IPS-NIHi7 (cell line): ENCODE data around the gene PLD3.
"Not testable (repeated sequence)": the region's sequence is repeated elsewhere in the genome, so short reads cannot be mapped to it uniquely, and the experiment has no call there.

Source experiments
- DNase-seq: peaks from one replicate; pipeline ENCODE4 v3.0.0; 2012; ENCODE audit warnings: mixed read lengths; ENCODE audit errors: extremely low spot score

The PLD3 gene

DNA sequence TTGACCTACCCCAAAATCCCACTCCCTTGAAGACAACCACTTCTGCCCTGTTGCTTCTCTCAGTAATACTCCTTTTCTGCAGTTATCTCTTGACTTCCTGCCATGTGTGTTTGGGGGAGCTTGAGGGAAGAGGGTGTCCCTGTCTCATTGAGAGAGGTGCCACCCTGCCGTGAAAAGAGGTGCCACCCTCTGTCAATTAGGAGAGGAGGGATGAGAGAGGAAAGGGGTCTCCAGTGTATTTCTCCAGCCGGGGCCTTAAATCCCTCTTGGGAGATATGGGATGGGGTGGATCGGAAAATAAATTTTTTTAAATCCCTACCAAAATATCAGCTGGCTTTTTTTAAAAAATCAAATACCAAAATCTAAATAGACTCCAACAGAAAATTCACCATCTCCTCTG lies 16.5 kb downstream of the PLD3 start:
- DNase-seq: no peak

DNA sequence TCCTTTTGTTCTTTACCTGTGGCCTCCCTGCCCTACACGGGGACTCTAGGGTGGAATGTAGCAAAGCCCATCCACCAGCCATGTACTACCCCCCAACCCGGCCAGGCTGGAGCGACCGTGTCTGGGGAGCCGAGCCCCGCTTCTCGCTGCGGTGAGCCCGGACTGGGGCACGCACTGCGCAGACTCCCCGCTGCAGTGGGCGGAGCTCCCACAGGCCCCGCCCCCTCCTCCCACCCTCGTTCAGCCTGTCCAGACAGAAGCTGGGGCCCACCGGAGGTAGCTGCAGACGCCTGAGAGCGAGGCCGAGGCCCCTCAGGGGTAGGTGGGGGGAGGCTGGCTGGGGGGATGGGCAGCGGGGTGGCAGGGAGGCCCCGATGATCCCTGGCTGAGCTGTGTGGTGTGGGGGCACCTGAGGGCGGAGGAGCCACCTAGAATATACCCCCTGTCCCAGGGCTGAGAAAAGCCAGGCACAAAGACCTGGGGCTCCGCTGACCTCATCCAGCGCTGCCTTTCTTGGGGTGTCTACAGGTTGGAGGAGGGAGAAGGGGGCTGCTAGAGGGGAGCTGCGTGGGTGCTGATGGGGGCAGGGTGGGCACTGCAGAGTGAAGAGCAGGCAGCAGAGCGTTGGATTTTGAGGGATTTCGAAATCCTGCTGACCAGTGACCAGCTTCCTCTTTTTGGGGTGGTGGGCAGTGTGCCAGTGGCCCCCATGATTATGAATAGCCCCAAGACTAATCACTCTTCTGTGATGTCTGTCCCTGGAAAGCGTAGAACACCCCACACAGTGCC lies 17.3 kb downstream of the PLD3 start:
- peak; percentile 98 for DNase-seq

DNA sequence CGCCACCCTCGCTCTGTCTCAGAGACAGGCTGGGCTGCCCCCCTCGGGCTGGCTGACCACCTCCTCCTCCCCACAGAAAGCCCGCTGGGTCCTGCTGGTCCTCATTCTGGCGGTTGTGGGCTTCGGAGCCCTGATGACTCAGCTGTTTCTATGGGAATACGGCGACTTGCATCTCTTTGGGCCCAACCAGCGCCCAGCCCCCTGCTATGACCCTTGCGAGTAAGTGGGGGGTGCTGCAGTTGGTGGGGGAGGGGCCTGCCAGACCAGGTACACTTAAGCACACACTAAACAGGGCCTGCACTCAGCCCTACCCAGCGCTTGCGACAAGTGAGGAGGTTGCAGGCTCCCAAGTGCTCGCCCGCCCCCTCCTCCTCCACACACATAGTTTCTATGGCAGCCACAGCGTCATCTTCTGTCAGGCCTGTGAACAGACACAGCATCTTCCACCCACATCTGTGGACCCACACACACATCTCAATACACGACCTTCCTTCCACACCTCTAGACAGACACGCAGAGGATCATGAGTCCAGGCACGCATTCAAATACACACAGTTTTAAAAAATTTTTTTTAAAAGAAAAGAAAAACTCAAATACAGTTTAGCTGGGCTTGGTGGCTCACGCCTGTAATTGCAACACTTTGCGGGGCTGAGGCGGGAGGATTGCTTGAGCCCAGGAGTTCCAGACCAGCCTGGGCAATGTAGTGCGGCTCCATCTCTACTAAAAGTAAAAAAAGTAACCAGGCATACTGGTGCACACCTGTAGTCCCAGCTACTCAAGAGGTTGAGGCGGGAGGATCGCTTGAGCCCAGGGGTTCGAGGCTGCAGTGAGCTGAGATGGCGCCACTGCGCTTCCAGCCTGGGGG lies 18.4 kb downstream of the PLD3 start:
- DNase-seq: peak; percentile 88

DNA sequence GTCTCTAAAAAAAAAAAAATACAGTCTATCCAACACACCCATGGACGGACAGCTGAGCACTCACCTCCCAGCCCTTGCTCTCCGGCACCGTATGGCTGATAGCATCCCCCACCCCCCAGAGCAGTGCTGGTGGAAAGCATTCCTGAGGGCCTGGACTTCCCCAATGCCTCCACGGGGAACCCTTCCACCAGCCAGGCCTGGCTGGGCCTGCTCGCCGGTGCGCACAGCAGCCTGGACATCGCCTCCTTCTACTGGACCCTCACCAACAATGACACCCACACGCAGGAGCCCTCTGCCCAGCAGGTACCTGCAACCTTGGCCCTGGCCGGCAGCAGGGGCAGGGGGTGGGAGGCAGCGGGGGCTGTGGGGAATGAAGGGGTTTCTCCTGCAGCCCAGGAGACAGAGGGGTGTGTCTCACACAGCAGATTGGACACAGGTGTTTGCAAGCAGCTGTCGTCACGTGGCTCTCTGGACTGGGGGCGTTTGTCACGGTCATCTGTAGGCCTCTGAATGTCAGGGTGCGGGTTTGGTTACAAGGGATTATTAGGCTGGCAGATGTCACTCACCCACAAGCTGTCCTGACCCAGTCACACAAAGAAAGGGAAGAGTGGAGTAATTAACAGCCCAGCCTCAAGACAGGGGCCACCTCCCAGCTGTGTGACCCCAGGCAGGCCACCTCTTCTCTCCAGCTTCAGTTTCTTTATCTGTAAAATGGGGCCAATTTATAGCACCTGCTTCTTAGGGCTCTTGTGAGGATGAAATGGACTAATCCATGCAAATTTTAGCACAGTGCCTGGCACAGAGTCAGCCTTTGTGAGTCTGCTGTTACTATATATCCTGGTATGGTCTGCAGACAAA lies 19.3 kb downstream of the PLD3 start:
- no peak for DNase-seq

DNA sequence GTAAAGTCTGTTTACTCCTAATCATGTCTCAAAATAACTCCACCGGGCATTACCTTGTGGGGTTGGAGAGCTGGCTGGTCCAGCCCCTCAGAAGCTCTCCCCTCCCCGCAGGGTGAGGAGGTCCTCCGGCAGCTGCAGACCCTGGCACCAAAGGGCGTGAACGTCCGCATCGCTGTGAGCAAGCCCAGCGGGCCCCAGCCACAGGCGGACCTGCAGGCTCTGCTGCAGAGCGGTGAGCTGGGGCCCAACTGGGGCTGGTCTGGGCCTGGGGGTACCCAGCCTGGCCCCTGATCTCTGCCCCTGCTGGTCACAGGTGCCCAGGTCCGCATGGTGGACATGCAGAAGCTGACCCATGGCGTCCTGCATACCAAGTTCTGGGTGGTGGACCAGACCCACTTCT lies 21.3 kb downstream of the PLD3 start:
- DNase-seq: no peak

DNA sequence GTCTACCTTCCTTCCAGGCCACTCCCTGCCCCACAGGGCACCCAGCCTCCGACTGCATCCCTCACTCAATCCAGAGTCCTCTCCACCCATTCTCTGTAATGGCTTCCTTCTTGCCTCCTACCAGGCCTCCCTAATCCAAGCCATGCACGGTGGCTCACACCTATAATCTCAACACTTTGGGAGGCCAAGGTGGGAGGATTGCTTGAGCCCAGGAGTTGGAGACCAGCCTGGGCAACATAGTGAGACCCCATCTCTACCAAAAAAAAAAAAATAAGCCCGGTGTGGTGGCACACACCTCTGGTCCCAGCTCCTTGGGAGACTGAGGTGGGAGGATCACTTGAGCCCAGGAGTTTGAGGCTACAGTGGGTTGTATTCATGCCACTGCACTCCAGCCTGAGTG lies 21.8 kb downstream of the PLD3 start:
- DNase-seq: not testable (repeated sequence)

DNA sequence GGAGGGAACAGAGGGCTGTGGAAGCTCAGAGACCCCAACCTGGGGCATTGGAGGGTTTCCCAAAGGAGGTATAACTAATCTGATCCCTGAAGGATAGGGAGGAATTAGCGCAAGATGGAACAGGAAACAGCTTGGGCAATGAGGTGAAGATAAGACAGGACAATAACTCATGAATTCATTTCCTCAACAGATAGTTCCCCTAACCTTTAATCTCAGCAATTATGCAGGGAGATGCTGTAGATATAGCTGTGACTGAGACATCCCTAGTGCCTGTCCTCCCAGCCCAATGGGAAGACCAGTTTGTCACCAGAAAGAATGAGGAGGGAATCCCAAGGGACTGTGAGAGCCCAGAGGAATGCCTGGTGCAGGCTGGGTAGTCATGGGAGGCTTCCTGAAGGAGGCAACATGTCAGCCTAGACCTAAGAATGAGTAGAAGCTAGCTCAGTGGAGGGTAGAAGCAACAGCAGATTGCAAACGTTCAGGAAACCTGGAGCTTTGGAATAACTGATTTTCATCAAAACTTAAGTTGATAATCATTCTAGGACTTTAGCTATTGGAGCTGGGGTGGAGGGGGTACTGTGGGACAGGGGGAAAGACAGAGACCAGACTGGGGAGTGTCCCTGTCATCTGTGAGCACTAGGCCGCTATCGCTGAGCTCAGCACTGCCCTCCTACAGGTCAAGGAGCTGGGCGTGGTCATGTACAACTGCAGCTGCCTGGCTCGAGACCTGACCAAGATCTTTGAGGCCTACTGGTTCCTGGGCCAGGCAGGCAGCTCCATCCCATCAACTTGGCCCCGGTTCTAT lies 22.7 kb downstream of the PLD3 start:
- no peak for DNase-seq

DNA sequence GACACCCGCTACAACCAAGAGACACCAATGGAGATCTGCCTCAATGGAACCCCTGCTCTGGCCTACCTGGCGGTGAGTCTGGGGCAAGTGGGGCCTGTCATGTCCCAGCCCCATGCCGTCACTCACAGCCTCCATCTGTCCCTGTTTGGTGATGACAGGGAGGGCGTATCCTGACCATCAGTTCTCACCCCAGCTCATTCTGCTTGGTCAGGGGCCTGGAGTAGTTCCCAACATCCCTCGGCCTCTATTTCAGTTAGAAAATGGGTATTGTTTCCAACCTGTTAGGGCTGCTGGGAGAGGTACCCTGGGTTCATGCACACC lies 23.3 kb downstream of the PLD3 start:
- DNase-seq: no peak

DNA sequence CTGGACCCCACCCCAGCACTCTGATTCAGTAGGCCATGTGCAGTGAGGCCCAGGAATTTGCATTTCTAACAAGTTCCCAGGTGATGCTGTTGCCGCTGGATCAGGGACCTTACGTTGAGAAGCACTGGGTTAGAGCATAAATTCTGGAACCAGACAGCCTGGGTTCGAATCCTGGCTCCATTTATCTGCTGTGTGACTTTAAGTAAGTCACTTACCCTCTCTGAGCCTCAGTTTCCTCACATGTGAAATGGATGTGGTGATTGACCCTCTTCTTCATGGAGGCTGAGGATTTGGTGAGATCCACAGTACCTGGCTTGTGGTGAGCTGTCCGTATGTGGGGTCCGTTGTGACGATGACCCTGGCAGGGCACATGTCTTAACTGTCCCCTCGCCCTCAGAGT lies 25.6 kb downstream of the PLD3 start:
- DNase-seq: no peak

DNA sequence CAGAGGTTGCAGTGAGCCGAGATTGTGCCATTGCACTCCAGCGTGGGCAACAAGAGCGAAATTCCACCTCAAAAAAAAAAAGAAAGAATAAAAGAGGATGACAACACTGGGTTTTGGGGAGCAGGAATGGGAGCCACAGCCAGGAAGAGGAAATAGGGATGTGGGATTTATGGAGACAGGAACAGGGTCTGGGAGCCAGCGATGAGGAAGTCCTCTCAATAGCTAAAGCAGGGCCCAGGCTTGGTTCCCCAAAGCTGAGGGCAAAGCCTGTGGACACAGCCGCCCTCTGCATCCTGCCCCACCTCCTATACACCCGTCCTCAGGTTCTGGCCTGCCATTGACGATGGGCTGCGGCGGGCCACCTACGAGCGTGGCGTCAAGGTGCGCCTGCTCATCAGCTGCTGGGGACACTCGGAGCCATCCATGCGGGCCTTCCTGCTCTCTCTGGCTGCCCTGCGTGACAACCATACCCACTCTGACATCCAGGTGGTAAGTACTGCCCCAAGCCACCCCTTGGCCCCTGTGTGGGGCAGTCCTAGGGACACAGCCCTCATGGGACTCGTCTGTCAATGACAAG lies 27.9 kb downstream of the PLD3 start:
- DNase-seq: no peak

DNA sequence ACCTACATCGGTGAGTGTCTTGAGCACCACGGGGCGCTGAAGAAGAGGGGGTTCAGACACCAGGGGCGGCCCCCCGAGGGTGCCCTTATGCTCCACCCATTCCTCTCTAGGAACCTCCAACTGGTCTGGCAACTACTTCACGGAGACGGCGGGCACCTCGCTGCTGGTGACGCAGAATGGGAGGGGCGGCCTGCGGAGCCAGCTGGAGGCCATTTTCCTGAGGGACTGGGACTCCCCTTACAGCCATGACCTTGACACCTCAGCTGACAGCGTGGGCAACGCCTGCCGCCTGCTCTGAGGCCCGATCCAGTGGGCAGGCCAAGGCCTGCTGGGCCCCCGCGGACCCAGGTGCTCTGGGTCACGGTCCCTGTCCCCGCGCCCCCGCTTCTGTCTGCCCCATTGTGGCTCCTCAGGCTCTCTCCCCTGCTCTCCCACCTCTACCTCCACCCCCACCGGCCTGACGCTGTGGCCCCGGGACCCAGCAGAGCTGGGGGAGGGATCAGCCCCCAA lies 29.4 kb downstream of the PLD3 start:
- DNase-seq: no peak

DNA sequence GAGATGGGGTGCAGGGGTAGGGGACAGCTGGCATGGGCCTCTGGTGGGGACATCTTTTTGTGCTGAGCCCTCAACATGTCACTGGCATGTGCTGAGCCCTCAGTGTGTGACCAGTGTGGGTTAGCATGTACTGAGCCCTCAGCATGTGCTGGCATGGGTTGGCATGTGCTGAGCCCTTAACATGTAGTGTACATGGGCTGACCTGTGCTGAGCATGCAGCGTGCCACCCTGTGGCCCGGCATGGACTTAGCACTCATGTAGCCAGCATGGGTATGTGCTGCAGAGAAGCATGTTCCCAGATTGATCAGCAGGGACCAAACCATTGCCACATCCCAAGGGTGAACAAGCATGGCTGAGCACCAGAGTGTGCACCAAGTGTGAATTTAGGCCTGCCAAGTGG lies 30.0 kb downstream of the PLD3 start:
- DNase-seq: no peak

DNA sequence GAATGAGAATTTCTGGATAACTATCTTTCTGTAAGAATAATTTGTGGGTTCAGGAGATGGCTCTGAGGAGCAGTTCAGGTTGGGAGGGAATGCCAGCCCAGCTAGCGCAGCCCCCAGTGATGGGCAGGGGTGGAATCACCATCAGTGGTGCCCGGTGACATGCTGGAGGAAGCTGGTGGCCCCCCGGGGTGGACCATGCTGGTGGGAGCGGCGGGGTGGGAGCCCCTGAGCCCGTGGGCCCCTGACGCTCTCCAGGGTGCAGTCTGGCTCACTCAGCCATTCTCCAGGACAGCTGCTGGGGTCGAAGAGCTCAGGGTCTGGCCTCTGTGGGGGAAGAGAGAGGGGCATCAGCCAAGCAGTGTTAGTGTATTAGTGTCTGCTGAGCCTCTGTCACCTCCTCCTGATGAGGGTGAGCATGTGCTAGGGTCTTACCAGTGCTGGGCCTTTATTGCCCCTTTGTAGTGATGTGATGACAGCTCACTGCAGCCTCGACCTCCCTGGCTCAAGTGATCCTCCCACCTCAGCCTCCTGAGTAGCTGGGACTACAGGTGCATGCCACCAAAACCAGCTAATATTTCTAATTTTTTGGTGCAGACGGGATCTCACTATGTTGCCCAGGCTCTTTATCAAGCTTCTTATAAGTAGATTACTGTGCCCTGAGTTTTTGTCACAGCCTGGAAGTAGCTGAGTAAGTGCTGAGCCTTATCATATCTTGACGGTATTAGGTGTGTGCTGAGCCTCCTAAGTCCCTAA lies 31.1 kb downstream of the PLD3 start:
- no peak for DNase-seq

DNA sequence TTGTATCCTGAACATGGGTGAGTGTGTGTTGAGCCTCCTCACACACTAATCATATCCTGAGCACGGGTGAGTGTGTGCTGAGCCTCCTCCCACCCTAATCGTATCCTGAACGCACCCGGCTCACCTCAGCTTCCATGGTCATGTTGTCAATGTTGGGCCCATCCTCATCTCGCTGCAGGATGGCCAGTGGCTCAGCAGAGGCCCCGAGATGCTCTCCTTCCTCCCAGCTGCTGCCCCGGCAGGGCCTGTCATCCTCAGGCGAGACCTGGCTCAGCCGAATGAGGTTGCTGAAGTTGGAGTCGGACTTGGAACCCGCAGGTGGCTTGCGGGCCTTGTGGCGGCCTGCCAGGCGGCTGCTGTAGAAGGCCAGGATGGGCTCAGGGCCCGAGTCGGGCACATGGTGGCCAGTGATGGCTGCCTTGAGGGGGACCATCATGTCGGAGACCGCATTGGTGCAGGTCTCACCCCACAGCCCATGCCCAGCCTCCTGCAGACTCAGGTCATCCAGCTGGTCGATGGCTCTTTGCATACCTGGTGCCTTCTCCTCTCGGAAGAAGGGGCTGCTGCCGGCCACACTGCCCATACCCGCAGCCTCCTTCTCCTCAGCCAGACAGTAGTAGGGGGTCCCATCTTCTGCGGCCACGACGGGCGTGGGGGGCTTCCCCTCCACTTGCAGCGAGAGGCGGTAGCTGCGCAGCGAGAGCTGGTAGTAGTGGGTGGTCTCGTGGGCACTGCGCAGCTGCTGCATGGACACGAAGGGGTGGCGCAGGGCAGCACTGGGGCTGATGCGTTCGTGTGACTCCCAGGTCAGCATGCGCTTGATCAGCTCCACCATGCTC lies 31.9 kb downstream of the PLD3 start:
- no peak for DNase-seq

DNA sequence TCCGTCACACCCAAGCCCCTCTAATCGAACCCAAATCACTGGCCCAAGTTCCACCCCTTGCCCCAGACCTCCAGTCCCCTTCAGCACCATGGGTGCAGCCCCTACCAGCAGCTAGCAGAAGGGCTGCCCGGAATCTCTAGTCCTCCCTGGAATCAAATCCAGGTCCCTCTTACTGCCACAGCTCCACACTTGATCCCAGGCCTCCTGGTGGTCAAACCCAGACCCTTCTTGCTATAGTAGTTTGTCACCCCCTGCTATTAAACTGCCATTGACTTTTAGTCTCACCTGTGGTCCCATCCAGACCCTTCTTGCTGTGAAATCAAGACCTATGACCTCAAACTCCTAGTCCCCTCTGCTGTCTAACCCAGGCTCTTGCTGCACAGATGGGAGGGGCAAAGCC lies 32.8 kb downstream of the PLD3 start:
- peak; percentile 57 for DNase-seq

DNA sequence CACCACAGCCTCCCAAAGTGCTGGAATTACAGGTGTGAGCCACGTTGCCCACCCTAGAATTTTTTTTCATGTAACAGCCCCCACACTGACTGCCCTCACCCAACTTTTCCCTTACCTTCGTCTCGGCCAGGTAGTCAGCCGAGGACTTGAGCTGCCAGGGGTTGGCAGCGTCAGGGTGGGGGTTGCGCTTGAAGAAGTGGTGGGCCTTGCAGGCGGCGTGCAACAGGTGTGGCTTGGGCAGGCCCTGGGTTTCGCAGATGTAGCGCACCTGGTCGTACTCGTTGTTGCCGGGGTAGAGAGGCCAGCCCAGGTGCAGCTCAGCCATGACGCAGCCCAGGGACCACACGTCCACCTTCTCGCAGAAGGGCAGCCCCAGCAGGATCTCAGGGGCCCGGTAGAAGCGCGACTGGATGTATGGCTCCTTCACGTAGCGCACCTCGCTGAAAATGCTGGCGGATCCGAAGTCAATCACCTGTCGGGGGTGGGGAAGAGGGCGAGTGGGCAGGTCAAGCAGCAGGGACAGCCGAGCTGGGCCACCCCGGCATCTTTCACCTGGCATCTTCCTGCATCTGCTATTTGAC lies 35.3 kb downstream of the PLD3 start:
- no peak for DNase-seq

DNA sequence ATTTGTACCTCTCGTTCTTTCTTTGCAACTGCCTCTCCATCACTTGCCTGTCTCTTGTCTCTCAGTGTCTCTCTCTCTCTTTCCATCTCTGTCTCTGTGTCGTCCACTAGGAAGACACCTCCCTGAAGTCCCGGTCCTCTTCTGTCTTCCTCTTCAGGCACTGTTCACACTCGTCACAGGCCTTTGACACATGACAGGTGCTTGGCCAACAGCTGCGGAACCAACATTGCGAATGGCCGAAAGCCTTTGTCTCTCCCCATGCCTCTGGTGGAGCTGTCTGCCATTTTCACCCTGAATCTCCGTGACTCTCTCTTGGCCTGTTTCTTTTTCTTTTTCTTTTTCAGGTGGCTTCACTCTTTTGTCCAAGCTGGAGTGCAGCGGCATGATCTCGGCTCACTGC lies 38.7 kb downstream of the PLD3 start:
- no peak for DNase-seq

DNA sequence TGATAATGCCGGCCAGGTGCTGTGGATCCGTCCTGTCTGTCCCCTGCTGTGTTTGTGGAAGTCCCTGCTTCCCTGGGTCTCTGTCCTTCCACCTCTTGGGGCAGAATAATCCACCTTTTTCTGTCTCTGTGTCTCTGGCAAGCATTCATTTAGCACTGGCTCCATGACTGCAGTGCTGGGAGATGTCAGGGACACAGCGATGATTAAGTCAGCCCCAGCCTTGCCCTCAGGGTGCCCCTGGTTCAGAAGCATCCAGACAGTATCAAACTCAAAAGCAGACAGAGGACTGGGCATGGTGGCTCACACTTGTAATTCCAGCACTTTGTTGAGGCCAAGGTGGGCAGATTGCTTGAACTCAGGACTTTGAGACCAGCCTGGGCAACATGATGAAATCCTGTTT lies 40.0 kb downstream of the PLD3 start:
- no peak for DNase-seq
